Fibroblast of lung (primary cell): Measurements from ENCODE around the gene C1S.

Experiments
- EZH2 ChIP-seq: IDR thresholded peaks from 2 replicates; pipeline ENCODE4 v1.5.1; 2012; ENCODE audit warnings: low read length, control low read depth, mild to moderate bottlenecking; ENCODE audit errors: missing control alignments
- TF ChIP-seq, protein P1 (sequence below), 2 donors: IDR thresholded peaks in 1 of 2; conservative IDR thresholded peaks in 1 of 2; 1 replicate in 1 of 2; 2 replicates in 1 of 2; pipeline ENCODE4 v1.5.1; 2011 to 2012; ENCODE audit warnings: low read length in 2 of 2, control low read depth in 1 of 2, inconsistent platforms in 1 of 2, low read depth in 1 of 2, mild to moderate bottlenecking in 1 of 2

GRCh38 chr12:7067096-7067495 is 6.6 kb downstream of the C1S start:
- TF ChIP-seq, protein P1, sequence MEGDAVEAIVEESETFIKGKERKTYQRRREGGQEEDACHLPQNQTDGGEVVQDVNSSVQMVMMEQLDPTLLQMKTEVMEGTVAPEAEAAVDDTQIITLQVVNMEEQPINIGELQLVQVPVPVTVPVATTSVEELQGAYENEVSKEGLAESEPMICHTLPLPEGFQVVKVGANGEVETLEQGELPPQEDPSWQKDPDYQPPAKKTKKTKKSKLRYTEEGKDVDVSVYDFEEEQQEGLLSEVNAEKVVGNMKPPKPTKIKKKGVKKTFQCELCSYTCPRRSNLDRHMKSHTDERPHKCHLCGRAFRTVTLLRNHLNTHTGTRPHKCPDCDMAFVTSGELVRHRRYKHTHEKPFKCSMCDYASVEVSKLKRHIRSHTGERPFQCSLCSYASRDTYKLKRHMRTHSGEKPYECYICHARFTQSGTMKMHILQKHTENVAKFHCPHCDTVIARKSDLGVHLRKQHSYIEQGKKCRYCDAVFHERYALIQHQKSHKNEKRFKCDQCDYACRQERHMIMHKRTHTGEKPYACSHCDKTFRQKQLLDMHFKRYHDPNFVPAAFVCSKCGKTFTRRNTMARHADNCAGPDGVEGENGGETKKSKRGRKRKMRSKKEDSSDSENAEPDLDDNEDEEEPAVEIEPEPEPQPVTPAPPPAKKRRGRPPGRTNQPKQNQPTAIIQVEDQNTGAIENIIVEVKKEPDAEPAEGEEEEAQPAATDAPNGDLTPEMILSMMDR (conservative IDR thresholded peaks at IDR 0.05 in 1 of 2, IDR thresholded peaks at IDR 0.05 in 1 of 2; ENCODE audit: low read depth in 1 of 2, low read length in 2 of 2), result no peak
- no peak for TF ChIP-seq EZH2
